Ascending aorta (tissue), 2 donors: Measurements from ENCODE around the gene RBBP8NL. TPM values are rescaled to one million over a fixed set of nuclear protein-coding genes. Genes with fewer than 3 reads are reported as not detected.

Experiments
- DNase-seq, 2 donors: peaks; one replicate each; pipeline ENCODE4 v3.0.0-alpha.2; 2019; ENCODE audit warnings: low spot score in 2 of 2
- H3K27ac ChIP-seq, 2 donors: fragments of 200-600 bp; sonication (generic); one replicate each; pipeline ENCODE4 v1.5.1; 2016 to 2017; ENCODE audit warnings: mild to moderate bottlenecking in 1 of 2
- H3K27me3 ChIP-seq: fragments of 200-600 bp; sonication (generic); one replicate; pipeline ENCODE4 v1.5.1; 2017
- H3K36me3 ChIP-seq, 2 donors: fragments of 200-600 bp; sonication (generic); one replicate each; pipeline ENCODE4 v1.5.1; 2016
- H3K4me1 ChIP-seq, 2 donors: fragments of 200-600 bp; sonication (generic); one replicate each; pipeline ENCODE4 v1.5.1; 2016 to 2017; ENCODE audit warnings: mild to moderate bottlenecking in 1 of 2
- H3K4me3 ChIP-seq, 2 donors: fragments of 200-600 bp; sonication (generic); one replicate each; pipeline ENCODE4 v1.5.1; 2016 to 2017; ENCODE audit warnings: mild to moderate bottlenecking in 1 of 2
- H3K9me3 ChIP-seq, 2 donors: fragments of 200-600 bp; sonication (generic); one replicate each; pipeline ENCODE4 v1.5.1; 2016
- intact Hi-C: fragments of 100-400 bp; cut with DNase I; formaldehyde crosslinking; loops from one replicate; pipeline ENCODE4 v1.15.1; 2023
- total RNA-seq: library from RNA; depleted of rRNA; stranded (reverse); fragments of >200 nt; gene quantifications from one replicate; pipeline ENCODE4 v1.1.0, GENCODE V29; 2016
- TF ChIP-seq, protein P1 (sequence below), 3 experiments: fragments of 200-600 bp in 2 of 3; fragments of 450-650 bp in 1 of 3; sonication (generic) in 2 of 3; IDR thresholded peaks; one replicate each; pipeline ENCODE4 v1.5.1; 2016 to 2019; ENCODE audit warnings: antibody characterized with exemption in 3 of 3, mild to moderate bottlenecking in 1 of 3, moderate library complexity in 1 of 3

The RBBP8NL gene
- total RNA-seq, 1 donor from 2014 or later: not detected

DNA sequence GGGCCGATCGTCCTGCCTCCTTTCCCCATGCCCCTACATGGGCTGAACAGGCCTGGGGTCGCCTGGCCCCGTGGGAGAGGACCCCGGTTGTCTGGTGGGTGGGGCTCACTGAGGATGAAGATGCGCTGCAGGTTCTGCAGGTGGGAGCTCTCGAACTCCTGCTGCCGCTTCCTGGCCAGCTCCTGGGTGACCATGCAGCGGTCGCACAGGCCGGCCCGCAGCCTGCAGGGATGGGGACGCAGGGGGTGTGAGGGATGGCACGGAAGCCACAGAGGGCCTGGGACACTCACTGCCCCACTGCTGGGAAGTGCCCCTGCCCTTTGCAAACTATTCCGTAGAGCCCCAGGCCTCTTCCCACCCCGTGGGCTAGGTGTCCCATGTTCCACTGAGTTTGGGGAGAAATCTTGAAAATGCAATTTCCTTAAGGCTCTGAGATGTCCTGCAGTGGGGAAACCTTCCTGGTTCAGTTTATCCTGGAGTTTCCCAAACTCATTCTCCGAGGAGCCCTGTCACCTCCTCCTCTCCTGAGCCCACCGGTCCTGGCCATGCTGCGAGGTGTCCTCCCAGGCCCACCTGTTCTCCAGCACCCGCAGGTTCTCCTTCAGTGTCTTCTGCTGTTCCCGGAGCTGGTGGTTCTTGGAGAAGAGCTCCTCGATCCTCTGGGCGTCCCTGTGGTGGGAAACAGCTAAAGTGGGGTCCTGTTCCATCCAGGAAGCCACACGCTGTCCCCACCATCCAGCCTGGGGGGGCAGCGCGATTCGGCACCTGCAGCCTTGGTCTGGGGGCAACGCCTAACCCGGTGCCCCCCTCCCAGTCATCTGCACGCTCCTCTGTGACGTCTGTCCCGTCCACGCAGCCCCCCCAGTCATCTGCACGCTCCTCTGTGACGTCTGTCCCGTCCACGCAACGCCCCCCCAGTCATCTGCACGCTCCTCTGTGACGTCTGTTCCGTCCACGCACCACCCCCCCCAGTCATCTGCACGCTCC is 10.4 kb downstream of the RBBP8NL start:
- no peaks in the 10 kb centered on the region for H3K9me3 ChIP-seq
- no peak overlapping the region for H3K27ac ChIP-seq
- TF ChIP-seq, protein P1, sequence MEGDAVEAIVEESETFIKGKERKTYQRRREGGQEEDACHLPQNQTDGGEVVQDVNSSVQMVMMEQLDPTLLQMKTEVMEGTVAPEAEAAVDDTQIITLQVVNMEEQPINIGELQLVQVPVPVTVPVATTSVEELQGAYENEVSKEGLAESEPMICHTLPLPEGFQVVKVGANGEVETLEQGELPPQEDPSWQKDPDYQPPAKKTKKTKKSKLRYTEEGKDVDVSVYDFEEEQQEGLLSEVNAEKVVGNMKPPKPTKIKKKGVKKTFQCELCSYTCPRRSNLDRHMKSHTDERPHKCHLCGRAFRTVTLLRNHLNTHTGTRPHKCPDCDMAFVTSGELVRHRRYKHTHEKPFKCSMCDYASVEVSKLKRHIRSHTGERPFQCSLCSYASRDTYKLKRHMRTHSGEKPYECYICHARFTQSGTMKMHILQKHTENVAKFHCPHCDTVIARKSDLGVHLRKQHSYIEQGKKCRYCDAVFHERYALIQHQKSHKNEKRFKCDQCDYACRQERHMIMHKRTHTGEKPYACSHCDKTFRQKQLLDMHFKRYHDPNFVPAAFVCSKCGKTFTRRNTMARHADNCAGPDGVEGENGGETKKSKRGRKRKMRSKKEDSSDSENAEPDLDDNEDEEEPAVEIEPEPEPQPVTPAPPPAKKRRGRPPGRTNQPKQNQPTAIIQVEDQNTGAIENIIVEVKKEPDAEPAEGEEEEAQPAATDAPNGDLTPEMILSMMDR (IDR thresholded peaks at IDR 0.05): no peak
- intact Hi-C loops: no loop called here
- H3K36me3 ChIP-seq: no peaks in the 10 kb centered on the region
- no peak for DNase-seq
- no peaks in the 10 kb centered on the region for H3K4me1 ChIP-seq
- H3K4me3 ChIP-seq: no peak overlapping the region
- H3K27me3 ChIP-seq: no peaks in the 10 kb centered on the region

DNA sequence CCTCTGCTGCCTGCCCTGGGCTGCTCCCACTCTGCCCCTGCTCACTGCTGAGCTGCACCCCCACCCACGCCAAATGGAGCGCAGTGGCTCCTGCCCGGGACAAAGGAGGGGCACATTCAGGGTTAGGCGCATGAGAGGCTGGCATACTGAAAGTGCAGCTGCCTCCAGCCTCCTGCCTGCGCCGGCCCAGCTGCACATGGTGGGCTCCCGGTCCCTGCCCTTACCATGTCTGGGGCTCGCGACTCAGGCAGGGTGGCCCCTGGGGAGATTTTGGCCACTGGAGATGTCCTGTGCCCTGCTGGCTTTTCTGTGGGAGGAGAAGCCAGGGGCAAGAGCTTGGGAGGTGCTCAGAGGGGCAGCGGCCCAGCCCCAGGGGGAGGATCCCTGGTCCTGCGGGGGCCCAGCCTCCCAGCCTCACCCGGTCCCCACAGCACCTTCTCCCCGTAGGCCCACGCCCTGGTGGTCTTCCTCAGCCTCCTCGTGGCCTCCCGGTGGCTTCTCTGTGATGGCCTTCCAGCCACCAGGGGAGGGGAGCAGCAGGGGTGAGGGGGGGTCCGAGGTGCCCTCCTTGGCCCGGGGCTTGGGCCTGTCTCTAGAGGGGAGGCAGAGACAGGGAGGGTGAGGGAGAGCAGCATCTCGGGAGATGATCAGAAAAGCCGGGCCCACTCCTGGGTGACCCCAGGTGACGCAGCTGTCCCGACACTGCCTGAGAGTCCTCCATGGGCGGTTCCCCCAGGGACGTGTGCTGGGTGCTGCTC is 11.8 kb downstream of the RBBP8NL start:
- no peaks in the 10 kb centered on the region for H3K27me3 ChIP-seq
- no peak for DNase-seq
- intact Hi-C loops: no loop called here
- no peaks in the 10 kb centered on the region for H3K36me3 ChIP-seq
- H3K27ac ChIP-seq: no peak overlapping the region
- TF ChIP-seq, protein P1 (IDR thresholded peaks at IDR 0.05): no peak
- H3K4me3 ChIP-seq: no peak overlapping the region
- no peaks in the 10 kb centered on the region for H3K4me1 ChIP-seq
- no peaks in the 10 kb centered on the region for H3K9me3 ChIP-seq

DNA sequence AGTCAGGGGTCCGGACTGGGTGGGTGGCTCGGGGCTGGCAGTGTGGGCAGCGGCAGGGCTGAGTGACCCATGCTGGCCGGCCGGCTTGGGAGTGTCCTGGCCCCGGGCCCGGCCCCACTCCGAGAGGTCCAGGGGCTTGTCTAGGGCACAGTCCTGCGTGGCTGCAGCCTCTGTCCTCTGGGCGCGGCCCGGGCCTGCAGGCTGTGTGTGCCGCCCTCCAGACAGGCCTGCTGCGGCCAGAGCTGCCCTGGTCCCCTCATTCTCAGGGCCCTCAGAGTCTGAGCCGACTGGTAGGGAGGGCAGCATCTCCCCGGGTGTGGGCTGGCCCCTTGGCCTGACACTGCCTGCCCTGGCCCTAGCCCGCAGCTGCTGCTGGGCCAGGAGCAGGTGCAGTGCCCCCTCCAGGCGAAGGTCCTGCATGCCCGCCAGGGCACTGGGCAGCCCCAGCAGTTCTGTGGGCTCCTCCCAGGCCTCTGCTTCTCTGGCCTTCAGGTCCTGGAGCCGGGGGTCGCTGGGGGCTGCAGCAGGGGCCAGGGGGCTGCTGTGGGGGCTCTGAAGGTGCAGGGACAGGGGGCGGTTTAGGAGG is 13.3 kb downstream of the RBBP8NL start:
- Histone ChIP-seq H3K27ac (no peak overlapping the region), H3K4me3 (no peak overlapping the region), H3K27me3 (no peaks in the 10 kb centered on the region), H3K4me1 (peaks cover 0 to 4% of the 10 kb centered on the region in 2 donors), H3K36me3 (no peaks in the 10 kb centered on the region), H3K9me3 (no peaks in the 10 kb centered on the region)
- TF ChIP-seq, protein P1 (IDR thresholded peaks at IDR 0.05): no peak
- intact Hi-C loops: no loop called here
- DNase-seq: no peak

DNA sequence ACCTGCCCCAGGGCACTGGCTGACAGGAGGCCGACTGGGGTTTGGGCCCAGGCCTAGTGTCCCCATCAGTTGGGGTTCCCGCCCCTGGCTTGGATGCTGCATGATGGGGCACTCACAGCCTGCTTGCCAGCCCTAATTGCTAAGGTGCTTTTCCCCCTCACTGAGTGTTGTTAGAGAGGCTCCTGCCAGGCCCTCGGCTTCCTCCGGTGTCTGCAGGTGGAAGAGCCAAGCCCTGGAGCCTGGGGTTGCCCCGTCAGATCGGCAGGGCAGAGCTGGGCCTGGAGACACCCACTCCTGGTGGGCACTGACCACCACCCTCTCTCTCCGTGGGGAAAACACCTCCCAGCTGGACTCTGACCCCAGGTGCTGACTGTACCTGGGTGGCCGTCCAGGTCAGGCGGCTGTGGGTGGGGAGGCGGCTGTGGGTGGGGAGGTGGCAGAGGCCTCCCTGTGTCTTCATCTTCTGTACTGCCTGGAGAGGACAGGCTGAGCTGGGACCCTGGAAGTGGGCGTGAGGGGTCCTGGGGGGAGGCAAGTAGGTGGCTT is 14.2 kb downstream of the RBBP8NL start:
- intact Hi-C loops: no loop called here
- TF ChIP-seq, protein P1 (IDR thresholded peaks at IDR 0.05): no peak
- H3K4me1 ChIP-seq: peaks cover 0 to 4% of the 10 kb centered on the region in 2 donors
- no peak overlapping the region for H3K27ac ChIP-seq
- H3K9me3 ChIP-seq: no peaks in the 10 kb centered on the region
- H3K36me3 ChIP-seq: no peaks in the 10 kb centered on the region
- H3K27me3 ChIP-seq: no peaks in the 10 kb centered on the region
- no peak overlapping the region for H3K4me3 ChIP-seq
- DNase-seq: no peak

DNA sequence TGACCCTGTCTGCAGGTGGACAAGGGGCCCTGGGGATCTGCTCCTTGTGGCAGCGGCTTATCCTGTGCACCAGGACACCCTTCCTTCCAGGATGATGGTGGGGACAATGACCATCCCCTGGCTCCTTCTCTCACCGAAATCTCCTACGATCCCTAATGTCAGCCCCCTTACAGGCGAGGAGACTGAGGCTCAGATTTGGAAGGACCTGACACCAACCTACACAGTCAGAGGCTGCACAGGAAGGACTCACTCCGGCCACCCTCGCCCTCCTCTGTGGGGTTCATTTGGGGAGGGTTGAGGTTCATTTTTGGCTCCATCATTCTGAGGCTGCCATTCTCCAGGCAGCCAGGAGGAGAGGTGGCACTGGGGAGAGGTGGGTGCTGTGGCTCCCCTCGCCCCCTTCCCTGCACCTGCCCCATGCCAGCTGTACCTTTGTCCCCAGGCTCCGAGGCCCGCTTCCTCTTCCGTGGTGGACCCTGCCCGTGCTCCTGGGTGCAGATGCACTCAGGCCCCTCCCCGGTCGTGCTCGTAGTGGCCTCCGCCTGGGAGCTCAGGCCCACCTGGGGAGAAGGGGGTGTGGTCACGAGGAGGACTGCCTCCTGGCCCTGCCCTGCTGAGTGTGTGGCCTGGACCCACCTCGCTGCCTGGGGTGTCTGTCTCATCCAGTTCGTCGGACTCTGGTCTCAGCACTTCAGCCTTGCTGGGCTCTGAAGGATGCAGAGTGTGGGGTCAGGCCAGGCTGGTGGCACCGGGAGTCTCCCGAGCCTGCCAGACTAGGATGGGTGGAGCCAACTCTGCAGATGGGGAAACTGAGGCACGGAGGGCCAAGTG is 14.9 kb downstream of the RBBP8NL start:
- H3K4me3 ChIP-seq: no peak overlapping the region
- TF ChIP-seq, protein P1 (IDR thresholded peaks at IDR 0.05): no peak
- no peaks in the 10 kb centered on the region for H3K36me3 ChIP-seq
- no peak overlapping the region for H3K27ac ChIP-seq
- H3K27me3 ChIP-seq: no peaks in the 10 kb centered on the region
- intact Hi-C loops: no loop called here
- no peak for DNase-seq
- H3K4me1 ChIP-seq: peaks cover 1 to 8% of the 10 kb centered on the region in 2 donors
- no peaks in the 10 kb centered on the region for H3K9me3 ChIP-seq
